Measurements from ENCODE around the gene AHSP.
A peak's percentile ranks its signal among the peaks of the same experiment; 100 is the strongest.
"Not testable (repeated sequence)": the region's sequence is repeated elsewhere in the genome, so short reads cannot be mapped to it uniquely, and the experiment has no call there.

The AHSP gene

DNA sequence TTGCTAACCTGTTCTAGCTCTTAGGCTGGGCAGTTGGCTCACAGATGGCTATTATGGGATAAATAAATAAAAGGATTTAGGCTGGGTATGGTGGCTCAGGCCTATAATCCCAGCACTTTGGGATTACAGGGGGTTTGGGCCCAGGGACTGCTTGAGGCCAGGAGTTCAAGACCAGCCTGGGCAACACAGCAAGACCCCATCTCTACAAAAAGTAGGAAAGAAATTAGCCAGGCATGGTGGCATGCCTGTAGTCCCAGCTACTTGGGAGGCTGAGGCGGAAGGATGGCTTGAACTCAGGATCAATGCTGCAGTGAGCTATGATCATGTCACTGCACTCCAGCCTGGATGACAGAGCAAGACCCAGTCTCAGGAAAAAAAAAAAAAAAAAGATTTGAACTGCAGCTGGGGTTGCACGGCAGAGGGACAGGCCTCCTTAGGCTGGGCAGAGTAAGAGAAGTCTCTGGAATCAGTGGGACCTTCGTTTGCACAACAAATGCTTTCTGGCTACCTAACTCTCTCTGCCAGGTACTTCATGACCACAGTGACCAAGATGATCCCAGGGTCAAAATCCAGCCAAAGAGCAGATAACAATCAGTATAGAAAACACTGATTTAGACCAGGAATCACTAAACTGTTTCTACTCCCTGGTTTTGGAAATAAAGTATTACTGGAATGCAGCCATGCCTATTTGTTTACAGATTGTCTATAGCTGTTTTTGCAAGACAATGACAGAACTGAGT is 26.3 kb upstream of the AHSP start:
- DNase-seq: no peak

DNA sequence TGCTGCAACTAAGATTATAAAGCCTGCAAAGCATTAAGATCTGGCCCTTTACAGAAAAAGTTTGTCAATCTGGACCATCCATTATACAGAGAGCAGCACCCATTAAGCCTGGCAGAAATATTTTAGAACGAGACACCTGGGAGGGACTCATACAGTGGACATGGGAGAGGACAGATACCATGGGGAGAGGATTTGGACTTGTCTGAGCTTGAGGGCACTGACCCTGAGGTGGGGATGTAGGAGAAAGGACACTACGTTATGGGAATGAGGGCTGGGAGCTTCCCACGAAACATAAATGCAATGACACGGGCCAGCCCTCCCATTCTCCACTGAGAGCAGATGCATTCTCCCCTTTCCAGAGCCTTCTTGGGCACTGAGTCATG is 25.7 kb upstream of the AHSP start:
- DNase-seq: no peak

DNA sequence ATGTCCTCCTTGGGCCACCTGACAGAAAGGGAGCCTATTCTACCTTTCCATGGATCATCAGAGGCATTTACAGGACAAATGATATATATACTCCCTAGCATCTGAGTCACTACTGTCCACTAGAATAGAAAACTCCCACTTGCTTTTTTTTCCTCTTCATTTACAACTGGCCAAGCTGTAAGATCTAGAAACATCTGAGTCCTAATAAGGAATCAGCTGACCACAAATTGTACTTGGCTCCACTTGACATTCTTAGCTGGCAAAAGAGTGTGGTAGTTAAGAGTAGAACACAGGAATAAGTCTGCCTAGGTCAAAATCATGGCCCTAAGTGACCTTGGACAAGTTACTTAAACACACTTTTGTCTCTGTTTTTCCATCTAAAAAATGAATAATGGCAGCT is 24.7 kb upstream of the AHSP start:
- no peak for DNase-seq

DNA sequence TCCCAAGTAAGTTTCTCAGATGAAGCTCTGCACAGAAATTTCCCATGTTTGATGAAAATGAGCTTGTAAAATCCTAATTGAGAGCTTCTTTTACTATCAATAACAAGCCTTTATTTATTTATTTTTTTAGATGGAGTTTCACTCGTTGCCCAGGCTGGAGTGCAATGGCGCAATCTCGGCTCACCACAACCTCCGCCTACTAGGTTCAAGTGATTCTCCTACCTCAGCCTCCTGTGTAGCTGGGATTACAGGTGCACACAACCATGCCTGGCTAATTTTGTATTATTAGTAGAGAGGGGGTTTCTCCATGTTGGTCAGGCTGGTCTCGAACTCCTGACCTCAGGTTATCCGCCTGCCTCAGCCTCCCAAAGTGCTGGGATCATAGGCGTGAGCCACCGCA is 24.1 kb upstream of the AHSP start:
- not testable (repeated sequence) for DNase-seq

DNA sequence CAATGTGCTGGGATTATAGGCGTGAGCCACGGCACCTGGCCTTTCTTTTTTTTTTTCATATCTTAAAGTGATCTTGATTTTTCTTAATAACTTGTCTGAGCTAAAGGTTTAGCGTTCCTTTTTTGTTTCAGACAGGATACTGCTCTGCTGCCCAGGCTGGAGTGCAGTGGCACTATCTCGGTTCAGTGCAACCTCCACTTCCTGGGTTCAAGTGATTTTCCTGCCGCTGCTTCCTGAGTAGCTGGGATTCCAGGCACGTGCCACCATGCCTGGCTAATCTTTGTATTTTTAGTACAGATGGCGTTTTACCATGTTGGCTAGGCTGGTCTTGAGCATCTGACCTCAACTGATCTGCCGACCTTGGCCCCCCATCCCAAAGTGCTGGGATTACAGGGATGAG is 23.5 kb upstream of the AHSP start:
- DNase-seq: no peak

DNA sequence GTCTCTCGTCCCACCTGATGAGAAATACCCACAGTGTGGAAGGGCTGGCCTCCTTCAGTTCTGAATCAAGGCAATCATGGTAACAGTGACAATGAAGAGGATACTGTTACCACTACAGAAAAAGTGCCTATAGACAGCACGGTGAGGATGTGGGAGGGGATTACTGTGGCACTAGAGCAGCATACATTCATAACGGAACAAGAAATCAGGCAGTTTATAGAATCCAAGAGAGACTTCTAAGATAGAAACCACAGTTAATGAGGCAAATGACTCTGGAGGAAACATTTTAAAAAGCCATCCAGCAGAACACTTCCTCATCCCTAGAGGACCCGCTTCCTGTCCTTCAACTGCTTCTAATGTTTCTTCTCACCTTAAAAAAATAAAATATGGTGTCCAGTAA is 22.2 kb upstream of the AHSP start:
- peak; percentile 43 for DNase-seq

DNA sequence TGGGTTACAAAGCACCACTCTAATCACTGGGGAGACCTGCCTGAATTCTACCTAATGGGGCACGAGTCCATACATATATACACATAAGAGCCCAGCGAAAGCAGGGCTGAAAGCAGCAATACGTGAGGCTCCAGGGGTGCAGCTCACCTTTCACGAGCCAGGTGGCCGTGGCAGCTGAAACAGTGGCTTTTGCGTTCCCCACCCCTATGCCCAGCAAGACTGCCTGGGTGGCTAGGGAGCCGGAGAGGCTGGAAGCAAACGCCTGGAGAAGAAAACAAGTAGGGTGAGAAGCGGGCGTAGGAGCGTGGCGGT is 20.1 kb upstream of the AHSP start:
- DNase-seq: no peak

DNA sequence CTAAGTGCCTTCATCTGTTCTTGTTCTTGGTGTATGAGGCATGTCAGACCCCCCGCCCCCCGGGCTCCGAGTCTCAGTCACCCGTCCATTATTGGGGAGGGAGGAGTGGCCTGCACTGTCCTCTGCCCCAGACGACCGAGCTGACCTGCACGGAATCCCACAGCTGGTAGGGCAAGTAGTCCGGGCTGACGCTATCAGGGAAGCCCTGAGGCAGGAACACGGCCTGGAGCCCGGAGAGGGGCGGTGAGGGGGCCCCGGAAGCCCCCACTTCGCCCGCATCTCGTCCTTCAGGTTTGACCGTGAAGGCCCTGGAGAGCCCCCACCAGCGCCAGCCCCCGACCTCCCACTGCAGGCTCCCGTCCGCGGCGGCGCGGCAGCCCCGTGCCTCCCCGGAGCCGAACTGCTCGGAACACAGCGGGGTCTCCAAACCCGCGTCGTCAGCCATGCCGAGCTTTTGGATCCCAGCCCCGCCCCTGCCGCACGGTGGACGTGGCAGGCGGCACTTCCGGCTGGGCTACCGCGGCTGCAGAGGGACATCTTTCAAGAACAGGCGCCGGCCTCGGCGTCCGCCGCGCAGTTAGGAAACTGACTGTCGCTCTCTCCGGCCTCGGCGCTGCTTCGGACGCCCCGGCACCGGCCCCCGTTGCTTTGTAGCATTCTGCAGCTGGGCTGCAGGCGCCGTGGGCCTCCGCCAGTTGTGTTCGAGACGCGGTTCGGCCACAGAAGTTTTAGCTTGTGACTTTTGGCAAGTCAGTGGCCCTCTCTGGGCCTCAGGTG is 19.6 kb upstream of the AHSP start, which contains the start of gene RUSF1:
TSS of gene RUSF1 (minus strand) at position 463 of the 777 bp plus-strand sequence. CDS start at position 445, 18 bp downstream.
- DNase-seq: peak; percentile 93

DNA sequence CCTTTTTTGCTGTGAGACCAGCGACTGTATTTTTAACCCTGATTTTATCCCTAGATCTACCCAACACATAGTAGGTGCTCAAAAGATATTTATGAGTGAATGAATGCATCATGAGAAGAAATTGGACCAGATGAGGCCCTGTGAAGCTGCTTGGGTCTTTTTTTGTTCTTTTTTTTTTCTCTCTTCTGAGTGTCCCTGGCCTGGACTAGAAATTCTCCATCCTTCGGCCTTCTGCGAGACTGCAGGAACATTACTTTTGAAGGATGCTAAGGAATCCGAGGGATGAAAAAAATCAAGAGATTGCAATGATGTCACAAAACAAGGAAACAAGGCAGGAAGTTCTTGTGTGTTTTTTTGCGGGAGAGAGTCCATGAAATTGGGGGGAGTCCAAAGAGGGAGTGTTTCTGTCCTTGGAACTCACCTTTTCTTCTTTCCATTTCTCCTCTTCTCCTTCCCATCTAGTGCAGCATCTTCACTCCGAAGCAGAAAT is 18.9 kb upstream of the AHSP start:
- no peak for DNase-seq

DNA sequence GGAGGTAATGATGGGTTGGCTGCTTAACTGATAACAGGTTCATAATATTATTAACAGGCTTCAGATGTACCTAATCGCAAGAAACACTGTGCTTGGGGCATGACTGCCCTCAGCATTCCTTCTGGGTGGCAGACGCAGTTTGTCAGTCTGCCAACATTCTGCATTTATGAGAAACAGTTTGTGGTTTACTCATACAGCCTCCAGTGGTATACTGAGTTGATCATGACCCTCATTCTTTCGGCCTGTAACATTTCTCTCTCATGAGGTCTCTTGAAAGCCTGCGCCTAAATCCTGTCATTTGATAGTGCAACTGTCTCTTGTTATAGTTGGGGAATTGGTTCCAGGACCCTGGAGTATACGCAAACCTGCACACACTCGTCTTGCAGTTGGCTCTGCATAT is 14.6 kb upstream of the AHSP start:
- DNase-seq: no peak

DNA sequence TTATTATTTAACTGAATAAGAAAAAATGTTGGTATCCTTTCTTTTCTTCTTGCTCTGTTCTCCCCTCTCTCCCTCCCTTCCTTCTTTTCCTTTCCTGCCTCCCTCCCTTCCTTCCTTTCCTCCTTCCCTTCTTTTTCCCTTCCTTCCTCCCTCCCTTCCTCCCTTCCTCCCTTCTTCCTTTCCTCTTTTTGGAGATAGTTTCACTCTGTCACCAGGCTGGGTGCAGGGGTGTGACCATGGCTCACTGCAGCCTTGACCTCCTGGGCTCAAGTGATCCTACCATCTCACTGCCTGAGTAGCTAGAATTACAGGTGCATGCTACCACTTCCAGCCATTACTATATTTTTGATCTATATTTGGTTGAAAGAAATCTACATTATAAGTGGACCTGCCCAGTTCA is 13.8 kb upstream of the AHSP start:
- DNase-seq: no peak

DNA sequence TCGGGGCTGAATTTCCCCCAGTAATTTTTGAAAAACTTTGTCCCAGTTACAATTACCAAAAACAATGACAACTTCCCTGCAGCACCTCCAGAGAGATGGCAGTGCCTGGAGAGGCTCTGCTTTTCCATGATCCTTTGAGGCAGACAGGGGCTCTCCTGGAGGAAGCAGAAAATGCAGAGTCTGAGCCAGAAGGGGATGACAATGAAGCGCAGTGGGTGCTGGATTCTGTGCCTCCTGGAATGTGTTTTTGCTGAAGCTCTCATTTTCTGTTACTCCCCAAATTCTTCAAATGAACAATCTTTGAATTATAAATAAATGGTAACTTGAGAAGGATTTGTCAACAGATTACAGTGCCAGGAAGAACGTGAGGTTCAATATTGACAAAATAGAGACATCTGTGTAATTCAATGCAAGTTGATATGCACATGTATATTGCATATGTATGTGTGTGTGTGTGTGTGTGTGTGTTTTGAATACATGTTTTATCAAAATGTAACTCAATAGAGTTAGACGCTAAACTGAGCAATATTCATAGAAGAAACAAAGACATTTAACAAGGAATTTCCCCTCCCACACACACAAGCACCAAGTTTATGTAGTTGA is 9.8 kb upstream of the AHSP start:
- DNase-seq: no peak

DNA sequence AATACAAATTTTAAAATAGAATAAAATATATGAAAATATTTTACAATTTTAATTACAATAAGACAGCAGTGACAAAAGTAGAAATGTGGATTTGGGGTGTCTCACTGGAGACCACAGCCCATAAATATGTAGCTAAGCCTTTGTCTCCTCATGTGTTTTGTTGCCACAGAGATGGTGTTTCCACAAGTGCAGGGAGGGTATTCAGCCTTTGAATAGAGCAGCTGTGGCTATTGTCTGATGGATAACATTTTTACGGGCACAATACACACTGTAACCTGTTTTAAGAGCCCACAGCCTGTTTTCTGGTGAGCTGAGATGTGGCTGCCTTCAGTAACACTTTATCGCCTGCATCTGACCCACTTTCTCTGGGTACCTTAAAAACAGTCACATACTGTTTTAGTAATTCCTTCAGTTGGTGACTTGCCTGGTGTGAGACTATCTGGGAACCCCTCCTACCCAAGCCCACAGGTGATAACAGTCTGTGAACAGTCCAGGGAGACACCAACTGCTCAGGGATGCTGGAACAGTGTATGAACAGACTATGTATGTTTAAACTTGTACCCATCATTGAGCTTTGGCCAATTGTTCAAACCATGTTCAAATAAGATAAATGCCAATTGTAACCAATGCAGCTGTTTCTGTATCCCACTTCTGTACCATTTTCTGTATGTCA is 7.8 kb upstream of the AHSP start:
- no peak for DNase-seq

DNA sequence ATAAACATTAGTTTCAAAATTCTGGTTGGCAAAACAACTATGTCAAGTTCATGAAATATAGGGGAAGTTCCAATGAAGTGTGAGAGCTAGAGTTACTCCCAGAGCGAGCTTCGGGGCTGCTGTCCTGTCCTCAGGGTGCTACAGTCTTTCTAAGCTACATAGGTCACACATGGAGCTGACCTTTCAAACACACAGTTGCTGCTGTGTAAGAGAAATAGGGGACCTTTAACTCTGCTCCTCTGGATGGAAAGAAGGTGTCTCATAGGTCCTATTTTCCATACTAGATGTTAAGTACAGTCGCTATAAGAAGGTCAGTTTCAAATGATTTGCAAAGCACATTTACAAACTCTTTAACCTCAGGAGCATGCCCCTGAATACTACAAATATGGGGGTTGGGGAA is 6.3 kb upstream of the AHSP start:
- no peak for DNase-seq

DNA sequence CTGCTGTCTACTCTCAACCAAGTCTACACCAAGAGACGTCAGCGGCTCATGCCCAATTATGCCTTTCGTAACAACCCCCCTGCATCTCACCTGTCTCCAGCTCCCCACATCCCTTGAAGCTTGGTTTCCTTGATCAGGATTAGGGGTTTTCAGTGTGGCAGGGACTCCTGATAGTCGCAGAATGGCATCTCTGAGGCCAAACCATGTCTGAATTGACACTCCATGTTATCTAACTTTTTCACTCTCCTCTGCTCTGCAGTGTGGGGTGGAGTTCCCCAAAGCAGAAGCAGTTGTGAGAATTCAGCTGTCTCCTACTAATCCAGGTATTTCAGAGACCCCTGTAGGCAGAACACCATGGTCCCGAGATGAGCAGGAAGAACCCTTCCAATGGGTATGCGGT is 5.6 kb upstream of the AHSP start:
- DNase-seq: no peak

DNA sequence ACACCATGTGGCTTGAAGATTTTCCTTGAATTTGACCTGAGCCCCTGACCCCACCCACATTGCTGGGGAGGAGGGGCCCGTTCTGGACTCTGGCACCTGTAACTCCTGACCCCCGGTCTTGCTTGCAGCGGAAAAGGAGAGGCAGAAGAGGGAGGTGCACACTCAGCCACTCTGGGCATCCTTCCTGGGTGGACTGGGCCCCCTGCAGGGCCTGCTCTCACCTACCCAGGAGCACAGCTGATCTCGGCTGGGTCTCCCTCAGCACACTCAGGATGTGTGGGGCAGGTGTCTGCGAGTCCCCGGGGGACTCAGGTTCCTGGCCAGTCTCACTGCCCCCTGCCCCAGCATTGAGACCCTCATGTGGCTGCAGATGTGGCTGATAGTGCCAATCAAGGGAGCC is 3.9 kb upstream of the AHSP start:
- not testable (repeated sequence) for DNase-seq

DNA sequence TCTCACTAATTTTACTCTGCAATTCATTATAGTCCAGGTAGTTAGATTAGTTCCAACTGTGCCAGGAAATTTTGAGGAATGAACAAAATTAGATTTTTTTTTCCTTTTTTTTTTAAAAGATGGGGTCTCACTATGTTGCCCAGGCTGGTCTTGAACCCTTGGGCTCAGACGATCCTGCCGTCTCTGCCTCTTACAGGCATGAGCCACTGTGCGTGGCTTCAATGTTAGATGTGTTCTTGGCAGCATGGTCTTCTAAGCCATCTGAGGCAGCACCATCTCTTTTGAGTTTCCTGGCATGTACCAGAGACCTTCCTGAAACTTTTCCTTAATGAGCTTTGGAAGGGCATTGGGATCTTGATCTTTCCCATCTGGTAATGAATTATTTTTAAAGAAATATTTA is 2.6 kb upstream of the AHSP start:
- no peak for DNase-seq

DNA sequence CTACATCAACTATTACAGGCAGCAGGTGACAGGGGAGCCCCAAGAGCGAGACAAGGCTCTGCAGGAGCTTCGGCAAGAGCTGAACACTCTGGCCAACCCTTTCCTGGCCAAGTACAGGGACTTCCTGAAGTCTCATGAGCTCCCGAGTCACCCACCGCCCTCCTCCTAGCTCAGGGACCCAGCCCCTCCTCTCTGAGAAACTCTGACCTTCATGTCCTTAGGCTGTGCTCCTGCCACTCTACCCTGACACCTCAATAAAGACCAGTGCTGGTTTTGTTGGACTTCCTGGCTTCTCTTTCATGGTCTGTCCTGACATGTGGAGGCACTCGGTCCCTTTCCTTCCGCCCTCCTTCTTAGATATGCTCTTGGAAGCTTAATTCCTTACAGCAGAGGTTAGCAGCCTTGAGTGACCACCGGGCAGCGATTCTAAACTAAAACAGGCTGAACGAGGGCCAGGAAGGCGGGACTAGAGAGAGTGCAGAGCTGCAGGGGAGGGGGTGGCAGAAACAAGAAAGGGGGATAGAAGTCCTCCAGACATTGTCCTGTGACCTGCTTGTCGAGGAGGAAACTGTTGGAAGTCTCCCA is 915 bp downstream of the AHSP start:
- DNase-seq: no peak

DNA sequence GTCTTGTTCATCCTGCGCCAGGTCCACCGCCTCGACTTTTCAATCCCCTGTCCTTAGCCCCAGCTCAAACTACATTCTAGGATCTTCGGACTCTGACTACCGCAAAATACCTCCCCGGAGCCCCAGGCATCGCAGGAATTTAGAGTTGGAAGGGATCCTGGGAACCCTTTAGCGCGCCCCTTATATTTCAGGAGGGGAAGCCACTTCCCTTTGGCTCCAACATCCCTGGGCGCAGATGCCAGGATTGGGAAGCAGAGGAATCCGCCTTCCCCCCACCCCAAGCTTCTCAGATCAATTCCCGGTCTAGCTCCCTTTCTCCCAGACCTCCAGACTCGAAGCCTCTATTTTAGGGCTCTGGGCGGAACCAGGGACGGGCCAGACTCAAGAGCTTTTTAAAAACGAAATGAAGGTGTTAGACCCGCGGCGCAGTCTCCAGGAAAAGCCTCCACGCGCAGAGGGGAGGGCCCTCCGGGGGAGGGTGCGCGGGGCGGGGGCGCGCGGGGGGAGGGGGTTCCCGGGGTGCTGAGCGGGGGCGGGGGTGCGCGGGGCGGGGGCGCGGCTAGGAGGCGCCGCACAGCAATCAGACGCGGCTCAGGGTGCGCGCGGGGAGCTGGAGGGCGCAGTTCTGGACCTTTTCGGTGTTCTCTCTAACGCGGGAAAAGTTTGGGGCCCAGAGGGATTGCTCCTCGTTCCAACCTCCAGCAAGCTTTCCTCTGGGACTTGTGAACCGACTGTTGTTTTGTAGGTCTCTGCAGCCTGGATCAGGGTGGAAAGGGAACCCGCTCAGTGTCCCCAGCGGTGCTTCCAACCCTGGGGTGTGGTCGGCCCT is 1.6 kb downstream of the AHSP start:
- DNase-seq: peak; percentile 13

DNA sequence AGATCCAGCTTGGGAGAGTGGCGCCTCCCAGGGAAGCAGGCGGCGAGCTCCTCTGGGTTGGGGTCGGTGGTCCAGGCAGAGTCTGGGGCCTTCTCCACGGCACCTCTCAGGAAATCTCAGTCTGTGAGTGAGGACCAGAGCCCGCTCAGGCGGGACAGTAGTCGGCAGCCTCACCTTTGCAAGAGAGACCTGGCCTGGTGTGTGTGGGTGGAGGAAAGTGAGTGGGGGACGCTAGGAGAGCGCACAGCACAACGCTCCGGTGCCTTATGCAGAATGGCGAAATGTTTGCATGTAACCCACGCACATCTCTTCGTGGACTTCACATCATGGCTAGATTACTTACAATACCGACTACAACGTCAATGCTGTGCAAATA is 2.2 kb downstream of the AHSP start:
- no peak for DNase-seq

DNA sequence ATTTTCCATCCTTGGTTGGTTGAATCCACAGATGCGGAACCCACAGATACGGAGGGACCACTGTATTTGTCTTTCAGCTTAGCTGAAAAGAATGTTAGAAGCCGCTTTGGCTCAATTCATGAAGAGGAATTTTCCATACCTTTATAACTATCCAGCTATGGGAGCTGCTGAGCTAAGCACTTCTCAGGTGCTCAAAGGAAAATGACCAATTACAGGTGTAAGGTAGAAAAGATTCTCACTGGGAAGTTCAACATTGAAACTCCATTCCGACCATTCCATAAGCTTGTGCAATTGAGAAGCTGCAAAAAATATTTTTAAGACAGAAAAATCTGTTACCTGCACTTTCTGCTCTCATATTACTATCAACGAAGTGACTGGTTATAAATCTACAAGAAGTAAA is 2.7 kb downstream of the AHSP start:
- no peak for DNase-seq

DNA sequence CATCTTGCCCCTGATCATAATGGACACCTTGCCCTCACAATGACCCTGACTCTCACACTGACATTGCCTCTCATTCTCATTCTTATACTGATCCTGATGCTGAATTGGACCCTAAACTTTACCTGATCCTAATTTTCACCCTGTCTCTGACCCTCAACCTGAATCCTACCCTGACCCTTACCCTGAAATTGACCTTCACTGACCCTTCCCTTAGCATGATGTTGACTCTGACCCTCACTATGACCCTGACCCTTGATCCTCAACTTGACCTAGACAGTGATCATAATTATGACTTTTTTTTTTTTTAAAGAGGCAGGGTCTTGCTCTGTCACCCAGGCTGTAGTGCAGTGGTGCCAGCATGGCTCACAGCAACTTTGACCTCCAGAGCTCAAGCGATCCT is 3.4 kb downstream of the AHSP start:
- DNase-seq: no peak

Data from stimulated activated CD4-positive, alpha-beta T cell treated with anti-CD3 and anti-CD28 coated beads, Interleukin-15, amount 100 ng/mL, for 24 hours (primary cell).